IMR-90 (cell line): ENCODE results near the gene ZSWIM3.

Experiments used
- BHLHE40 ChIP-seq: fragments of 150-350 bp; IDR thresholded peaks from 2 replicates; pipeline ENCODE4 v1.6.1; 2016; ENCODE audit warnings: mild to moderate bottlenecking, low read depth, low read length
- CEBPB ChIP-seq: IDR thresholded peaks from 2 replicates; pipeline ENCODE4 v1.6.1; 2012; ENCODE audit warnings: low read depth, low read length, improper control_type of control experiment
- CHD1 ChIP-seq: IDR thresholded peaks from 2 replicates; pipeline ENCODE4 v1.6.1; 2012; ENCODE audit warnings: low read depth, low read length, improper control_type of control experiment
- CTCF ChIP-seq: conservative IDR thresholded peaks from 2 replicates; pipeline ENCODE4 v1.5.1; 2012; ENCODE audit warnings: mild to moderate bottlenecking, low read depth, low read length, improper control_type of control experiment
- ELK1 ChIP-seq: fragments of 150-350 bp; IDR thresholded peaks from 2 replicates; pipeline ENCODE4 v1.6.1; 2016; ENCODE audit warnings: low read depth, mild to moderate bottlenecking, low read length, moderate library complexity, borderline replicate concordance
- FOS ChIP-seq: fragments of 150-350 bp; IDR thresholded peaks from 2 replicates; pipeline ENCODE4 v1.6.1; 2016; ENCODE audit warnings: low read depth, low read length
- MAFK ChIP-seq: IDR thresholded peaks from 2 replicates; pipeline ENCODE4 v1.6.1; 2012; ENCODE audit warnings: low read depth, low read length, improper control_type of control experiment
- MAZ ChIP-seq: IDR thresholded peaks from 2 replicates; pipeline ENCODE4 v1.6.1; 2012; ENCODE audit warnings: low read depth, mild to moderate bottlenecking, low read length, improper control_type of control experiment, moderate library complexity, borderline replicate concordance
- MXI1 ChIP-seq: IDR thresholded peaks from 2 replicates; pipeline ENCODE4 v1.6.1; 2012; ENCODE audit warnings: low read depth, mild to moderate bottlenecking, low read length, moderate library complexity, borderline replicate concordance
- NFE2L2 ChIP-seq: fragments of 150-350 bp; IDR thresholded peaks from 2 replicates; pipeline ENCODE4 v1.6.1; 2016; ENCODE audit warnings: low read depth, mild to moderate bottlenecking, low read length
- POLR2A ChIP-seq: IDR thresholded peaks from 2 replicates; pipeline ENCODE4 v1.6.1; 2012; ENCODE audit warnings: mild to moderate bottlenecking, low read depth, low read length
- RAD21 ChIP-seq: IDR thresholded peaks from 2 replicates; pipeline ENCODE4 v1.6.1; 2012; ENCODE audit warnings: low read length, improper control_type of control experiment
- RFX5 ChIP-seq: IDR thresholded peaks from 2 replicates; pipeline ENCODE4 v1.8.0; 2012; ENCODE audit warnings: low read depth, mild to moderate bottlenecking, low read length, moderate library complexity
- USF2 ChIP-seq: fragments of 150-350 bp; IDR thresholded peaks from 2 replicates; pipeline ENCODE4 v1.6.1; 2017; ENCODE audit warnings: mild to moderate bottlenecking, antibody characterized with exemption, low read length, low read depth

GRCh38 chr20:45817376-45818194, 39.8 kb upstream of the ZSWIM3 start:
- TF ChIP-seq CTCF: no peak
- TF ChIP-seq CHD1: no peak
- no peak for TF ChIP-seq USF2
- TF ChIP-seq POLR2A: no peak
- no peak for TF ChIP-seq MAZ
- no peak for TF ChIP-seq MXI1
- peak; percentile 23; the same call in 1 of the 2 replicates for TF ChIP-seq FOS
- no peak for TF ChIP-seq RFX5
- TF ChIP-seq CEBPB: peak; percentile 59; the same call in 1 of the 2 replicates
- no peak for TF ChIP-seq BHLHE40
- no peak for TF ChIP-seq NFE2L2
- no peak for TF ChIP-seq RAD21
- TF ChIP-seq MAFK: no peak
- TF ChIP-seq ELK1: no peak
